CD4-positive, alpha-beta memory T cell (primary cell): Measurements from ENCODE around the gene CSRNP3. TPM values are rescaled to one million over a fixed set of nuclear protein-coding genes. Genes with fewer than 3 reads are reported as not detected.

Source experiments
- CTCF ChIA-PET: fragments of 350-600 bp; sonication (Branson Sonifier 250); formaldehyde crosslinking; loops from one replicate; lab custom pipeline; 2021; ENCODE audit warnings: inconsistent platforms; ENCODE audit not compliant: partially characterized antibody; lab: Charles Lee
- POLR2A ChIA-PET: fragments of 350-600 bp; sonication (Branson Sonifier 250); formaldehyde crosslinking; loops from one replicate; lab custom pipeline; 2021; ENCODE audit not compliant: partially characterized antibody; lab: Charles Lee
- DNase-seq, 5 donors: peaks; one replicate each; pipeline versions ENCODE4 v3.0.0 to v3.0.0-alpha.2; 2020 to 2022; ENCODE audit warnings: mixed read lengths in 1 of 5
- H3K27ac ChIP-seq: one replicate; pipeline ENCODE4 v1.7.0; 2013; ENCODE audit warnings: low read depth, low read length
- H3K27me3 ChIP-seq: 2 replicates; pipeline ENCODE4 v1.7.0; 2013; ENCODE audit warnings: mild to moderate bottlenecking, low read length, moderate library complexity; ENCODE audit not compliant: insufficient read depth
- H3K36me3 ChIP-seq: 2 replicates; pipeline ENCODE4 v1.7.0; 2013; ENCODE audit warnings: mild to moderate bottlenecking, low read length, moderate library complexity; ENCODE audit not compliant: insufficient read depth
- H3K4me1 ChIP-seq: 2 replicates; pipeline ENCODE4 v1.7.0; 2013; ENCODE audit warnings: mild to moderate bottlenecking, low read length, moderate library complexity; ENCODE audit not compliant: insufficient read depth
- H3K4me3 ChIP-seq, 2 donors: one replicate each; pipeline ENCODE4 v1.7.0; 2013; ENCODE audit warnings: low read length in 2 of 2, mild to moderate bottlenecking in 1 of 2
- H3K9me3 ChIP-seq, 2 donors: one replicate each; pipeline ENCODE4 v1.7.0; 2013; ENCODE audit warnings: low read length in 2 of 2, control low read depth in 1 of 2; ENCODE audit not compliant: control insufficient read depth in 1 of 2
- H3K27ac Mint-ChIP-seq, 7 donors: one replicate each; pipeline ENCODE4 v1.8.0; 2020 to 2021; ENCODE audit warnings: mixed read lengths in 7 of 7, mild to moderate bottlenecking in 6 of 7, inconsistent platforms in 3 of 7, moderate library complexity in 3 of 7
- H3K27me3 Mint-ChIP-seq, 2 donors: one replicate each; pipeline ENCODE4 v1.8.0; 2020 to 2021; ENCODE audit warnings: mixed read lengths in 2 of 2
- H3K36me3 Mint-ChIP-seq, 2 donors: one replicate each; pipeline ENCODE4 v1.8.0; 2020 to 2021; ENCODE audit warnings: mixed read lengths in 2 of 2, inconsistent platforms in 1 of 2, mild to moderate bottlenecking in 1 of 2
- H3K4me1 Mint-ChIP-seq, 4 donors: one replicate each; pipeline ENCODE4 v1.8.0; 2020 to 2021; ENCODE audit warnings: mixed read lengths in 4 of 4, mild to moderate bottlenecking in 1 of 4
- H3K4me3 Mint-ChIP-seq, 8 donors: one replicate each; pipeline ENCODE4 v1.8.0; 2020 to 2021; ENCODE audit warnings: mixed read lengths in 8 of 8, mild to moderate bottlenecking in 7 of 8, moderate library complexity in 6 of 8, inconsistent platforms in 3 of 8
- H3K9me3 Mint-ChIP-seq, 8 donors: one replicate each; pipeline ENCODE4 v1.8.0; 2020 to 2021; ENCODE audit warnings: mixed read lengths in 8 of 8, mild to moderate bottlenecking in 5 of 8, inconsistent platforms in 3 of 8, moderate library complexity in 1 of 8
- intact Hi-C: fragments of 100-400 bp; cut with micrococcal nuclease; formaldehyde crosslinking; loops from one replicate; pipeline ENCODE4 v1.15.1; 2023
- polyA plus RNA-seq, 2 donors: library from polyadenylated mRNA; unstranded; fragments of 300-500 nt; fragmentation: Illumina TruSeq; gene quantifications; one replicate each; pipeline ENCODE4 v1.2.3, GENCODE V29; 2021
- total RNA-seq, 2 experiments: library from RNA; stranded (reverse); gene quantifications; one replicate each; pipeline ENCODE4 v1.2.3, GENCODE V29; 2021

CSRNP3 gene
- total and polyA plus RNA-seq, 4 experiments from 2014 or later, result not detected

GRCh38 chr2:165518611-165519010 is 49.1 kb downstream of the CSRNP3 start:
- no peak for DNase-seq
- H3K9me3 Mint-ChIP-seq, result no peaks in the 10 kb centered on the region
- H3K27me3 Mint-ChIP-seq, result peaks cover 0 to 1% of the 10 kb centered on the region in 2 donors

GRCh38 chr2:165522719-165523118 is 53.2 kb downstream of the CSRNP3 start:
- no peak for DNase-seq
- ChIA-PET CTCF (no interaction called here), POLR2A (no interaction called here)
- Mint-ChIP-seq H3K4me1 (no peaks in the 10 kb centered on the region), H3K27ac (no peak overlapping the region), H3K27me3 (no peaks in the 10 kb centered on the region), H3K4me3 (no peak overlapping the region), H3K36me3 (no peaks in the 10 kb centered on the region), H3K9me3 (no peaks in the 10 kb centered on the region)
- H3K27ac ChIP-seq, result no peak overlapping the region
- H3K27me3 ChIP-seq, result no peaks in the 10 kb centered on the region
- intact Hi-C loops, result no loop called here
- H3K36me3 ChIP-seq, result no peaks in the 10 kb centered on the region
- H3K9me3 ChIP-seq, result no peaks in the 10 kb centered on the region
- H3K4me1 ChIP-seq, result no peaks in the 10 kb centered on the region
- H3K4me3 ChIP-seq, result no peak overlapping the region

More at GRCh38 chr2:165518611-165519010, 49.1 kb downstream of the CSRNP3 start:
- no peak overlapping the region for H3K4me3 ChIP-seq
- no peak overlapping the region for H3K27ac ChIP-seq
- H3K36me3 ChIP-seq, result no peaks in the 10 kb centered on the region
- Mint-ChIP-seq H3K4me1 (no peaks in the 10 kb centered on the region), H3K4me3 (no peak overlapping the region), H3K27ac (no peak overlapping the region), H3K36me3 (no peaks in the 10 kb centered on the region)
- ChIA-PET POLR2A (no interaction called here), CTCF (no interaction called here)
- intact Hi-C loops, result no loop called here
- H3K27me3 ChIP-seq, result no peaks in the 10 kb centered on the region
- no peaks in the 10 kb centered on the region for H3K9me3 ChIP-seq
- H3K4me1 ChIP-seq, result no peaks in the 10 kb centered on the region

GRCh38 chr2:165524720-165525119 is 55.2 kb downstream of the CSRNP3 start:
- Histone ChIP-seq H3K36me3 (no peaks in the 10 kb centered on the region), H3K4me1 (no peaks in the 10 kb centered on the region), H3K27me3 (no peaks in the 10 kb centered on the region), H3K9me3 (no peaks in the 10 kb centered on the region), H3K27ac (no peak overlapping the region), H3K4me3 (no peak overlapping the region)
- Mint-ChIP-seq H3K9me3 (peaks cover 0 to 2% (median 0%) of the 10 kb centered on the region in 8 donors), H3K27ac (no peak overlapping the region), H3K4me3 (no peak overlapping the region), H3K27me3 (peaks cover 0 to 4% of the 10 kb centered on the region in 2 donors), H3K4me1 (no peaks in the 10 kb centered on the region), H3K36me3 (no peaks in the 10 kb centered on the region)
- POLR2A ChIA-PET, result no interaction called here
- no peak for DNase-seq
- intact Hi-C loops, result no loop called here
- CTCF ChIA-PET, result no interaction called here

- no peaks in the 10 kb centered on the region for H3K36me3 Mint-ChIP-seq
- H3K27me3 ChIP-seq, result no peaks in the 10 kb centered on the region
- intact Hi-C loops, result no loop called here
- no peaks in the 10 kb centered on the region for H3K36me3 ChIP-seq
- ChIA-PET CTCF (no interaction called here), POLR2A (no interaction called here)
- peaks cover 0 to 4% (median 0%) of the 10 kb centered on the region in 8 donors for H3K9me3 Mint-ChIP-seq
- no peaks in the 10 kb centered on the region for H3K4me1 ChIP-seq
- H3K27ac Mint-ChIP-seq, result no peak overlapping the region
- peaks cover 0 to 4% of the 10 kb centered on the region in 2 donors for H3K27me3 Mint-ChIP-seq
- no peak for DNase-seq
- H3K4me1 Mint-ChIP-seq, result no peaks in the 10 kb centered on the region
- no peak overlapping the region for H3K4me3 Mint-ChIP-seq
- no peak overlapping the region for H3K27ac ChIP-seq
- H3K4me3 ChIP-seq, result no peak overlapping the region
- H3K9me3 ChIP-seq, result no peaks in the 10 kb centered on the region
Measured at GRCh38 chr2:165528691-165529090, 59.2 kb downstream of the CSRNP3 start.

- no peaks in the 10 kb centered on the region for H3K27me3 ChIP-seq
- no peak overlapping the region for H3K4me3 ChIP-seq
- ChIA-PET POLR2A (no interaction called here), CTCF (no interaction called here)
- Mint-ChIP-seq H3K27ac (no peak overlapping the region), H3K4me3 (no peak overlapping the region), H3K36me3 (no peaks in the 10 kb centered on the region), H3K9me3 (peaks cover 0 to 4% (median 0%) of the 10 kb centered on the region in 8 donors), H3K4me1 (no peaks in the 10 kb centered on the region), H3K27me3 (peaks cover 0 to 4% of the 10 kb centered on the region in 2 donors)
- no peak for DNase-seq
- no peaks in the 10 kb centered on the region for H3K9me3 ChIP-seq
- H3K36me3 ChIP-seq, result no peaks in the 10 kb centered on the region
- H3K4me1 ChIP-seq, result no peaks in the 10 kb centered on the region
- no peak overlapping the region for H3K27ac ChIP-seq
- intact Hi-C loops, result no loop called here
Measured at GRCh38 chr2:165529130-165529529, 59.6 kb downstream of the CSRNP3 start.

GRCh38 chr2:165533331-165533730 is 63.8 kb downstream of the CSRNP3 start:
- DNase-seq, result no peak
- ChIA-PET CTCF (no interaction called here), POLR2A (no interaction called here)
- no peak overlapping the region for H3K4me3 ChIP-seq
- Mint-ChIP-seq H3K27me3 (peaks cover 0 to 4% of the 10 kb centered on the region in 2 donors), H3K9me3 (peaks cover 0 to 4% (median 0%) of the 10 kb centered on the region in 8 donors), H3K4me3 (no peak overlapping the region), H3K4me1 (no peaks in the 10 kb centered on the region), H3K36me3 (no peaks in the 10 kb centered on the region), H3K27ac (no peak overlapping the region)
- H3K27me3 ChIP-seq, result no peaks in the 10 kb centered on the region
- no peaks in the 10 kb centered on the region for H3K4me1 ChIP-seq
- H3K27ac ChIP-seq, result no peak overlapping the region
- H3K9me3 ChIP-seq, result no peaks in the 10 kb centered on the region
- H3K36me3 ChIP-seq, result no peaks in the 10 kb centered on the region
- intact Hi-C loops, result no loop called here

- Mint-ChIP-seq H3K27ac (no peak overlapping the region), H3K36me3 (no peaks in the 10 kb centered on the region), H3K4me1 (no peaks in the 10 kb centered on the region), H3K27me3 (no peaks in the 10 kb centered on the region), H3K9me3 (peaks cover 0 to 2% (median 0%) of the 10 kb centered on the region in 8 donors), H3K4me3 (no peak overlapping the region)
- ChIA-PET POLR2A (no interaction called here), CTCF (no interaction called here)
- no peaks in the 10 kb centered on the region for H3K36me3 ChIP-seq
- DNase-seq, result no peak
- H3K9me3 ChIP-seq, result no peaks in the 10 kb centered on the region
- H3K4me1 ChIP-seq, result no peaks in the 10 kb centered on the region
- no peak overlapping the region for H3K4me3 ChIP-seq
- H3K27ac ChIP-seq, result no peak overlapping the region
- no peaks in the 10 kb centered on the region for H3K27me3 ChIP-seq
- intact Hi-C loops, result no loop called here
Measured at GRCh38 chr2:165535471-165535870, 66.0 kb downstream of the CSRNP3 start.
